NB4 (cell line): ENCODE measurements around the gene ZNF600.
"Not testable (repeated sequence)": the region's sequence is repeated elsewhere in the genome, so short reads cannot be mapped to it uniquely, and the experiment has no call there.

Source experiments
- CTCF ChIP-seq: IDR thresholded peaks from one replicate; pipeline ENCODE4 v1.5.1; 2012; ENCODE audit warnings: low read depth, low read length
- MAX ChIP-seq: IDR thresholded peaks from 2 replicates; pipeline ENCODE4 v1.6.1; 2011; ENCODE audit warnings: low read depth, low read length
- MYC ChIP-seq: IDR thresholded peaks from 2 replicates; pipeline ENCODE4 v1.6.1; 2011; ENCODE audit warnings: low read depth, low read length
- POLR2A ChIP-seq: IDR thresholded peaks from 2 replicates; pipeline ENCODE4 v1.6.1; 2011; ENCODE audit warnings: mild to moderate bottlenecking; ENCODE audit not compliant: insufficient read length; ENCODE audit errors: extremely low read depth

GRCh38 chr19:52821204-52821960, 34.8 kb upstream of the ZNF600 start, which contains the start of gene ZNF28:
- TF ChIP-seq CTCF, MAX, MYC: not testable (repeated sequence)
- TF ChIP-seq POLR2A: peak; percentile 54
